DMS 273 (cell line): Measurements from ENCODE around the gene TRIM67.
A peak's percentile ranks its signal among the peaks of the same experiment; 100 is the strongest.
"Not testable (repeated sequence)": the region's sequence is repeated elsewhere in the genome, so short reads cannot be mapped to it uniquely, and the experiment has no call there.

Experiments
- DNase-seq: peaks from one replicate; lab custom pipeline; 2025; ENCODE audit not compliant: unreplicated experiment; lab: John Stamatoyannopoulos, UW

TRIM67 gene

GRCh38 chr1:231157311-231157710, 4.5 kb upstream of the TRIM67 start:
- no peak for DNase-seq

GRCh38 chr1:231158141-231158540, 3.7 kb upstream of the TRIM67 start:
- DNase-seq = not testable (repeated sequence)

- no peak for DNase-seq
Observed at GRCh38 chr1:231159202-231159962, 2.5 kb upstream of the TRIM67 start.

GRCh38 chr1:231159963-231160761, 1.7 kb upstream of the TRIM67 start:
- no peak for DNase-seq

- DNase-seq = peak; percentile 53
Observed at GRCh38 chr1:231160895-231161666, 777 bp upstream of the TRIM67 start.

- DNase-seq = peak; percentile 79
Observed at GRCh38 chr1:231162297-231162969, 575 bp downstream of the TRIM67 start.

- peak; percentile 76 for DNase-seq
Observed at GRCh38 chr1:231162970-231163829, 1.3 kb downstream of the TRIM67 start.

GRCh38 chr1:231163830-231164427, 2.1 kb downstream of the TRIM67 start:
- no peak for DNase-seq

GRCh38 chr1:231165371-231165770, 3.5 kb downstream of the TRIM67 start:
- peak; percentile 23 for DNase-seq

- DNase-seq = no peak
Observed at GRCh38 chr1:231166398-231166797, 4.5 kb downstream of the TRIM67 start.

GRCh38 chr1:231170875-231171274, 9.0 kb downstream of the TRIM67 start:
- DNase-seq = peak; percentile 86

- peak; percentile 65 for DNase-seq
Observed at GRCh38 chr1:231171623-231172197, 9.9 kb downstream of the TRIM67 start.

GRCh38 chr1:231172411-231172810, 10.6 kb downstream of the TRIM67 start:
- DNase-seq = peak; percentile 90

GRCh38 chr1:231176421-231176820, 14.6 kb downstream of the TRIM67 start:
- DNase-seq = no peak

- no peak for DNase-seq
Observed at GRCh38 chr1:231177226-231177625, 15.4 kb downstream of the TRIM67 start.

- no peak for DNase-seq
Observed at GRCh38 chr1:231177936-231178335, 16.1 kb downstream of the TRIM67 start.

GRCh38 chr1:231178970-231179369, 17.1 kb downstream of the TRIM67 start:
- no peak for DNase-seq

- DNase-seq = no peak
Observed at GRCh38 chr1:231180034-231180433, 18.2 kb downstream of the TRIM67 start.

- DNase-seq = no peak
Observed at GRCh38 chr1:231181271-231181670, 19.4 kb downstream of the TRIM67 start.
